Measurements from ENCODE around the gene KIAA1217.

GRCh38 chr10:24502801-24503460, 294.0 kb downstream of the KIAA1217 start:
- no peak for TF ChIP-seq CTCF (IDR thresholded peaks at IDR 0.05)
- no peak for TF ChIP-seq POLR2A (IDR thresholded peaks at IDR 0.05)
